Heart left ventricle (tissue), 13 donors: ENCODE results near the gene SIGLEC10.

ENCODE experiments used
- POLR2A ChIP-seq, 2 donors: fragments of 450-650 bp; IDR thresholded peaks; one replicate each; pipeline ENCODE4 v1.6.1; 2017; ENCODE audit warnings: antibody characterized with exemption in 2 of 2, mild to moderate bottlenecking in 2 of 2, moderate library complexity in 2 of 2
- TF ChIP-seq, protein P1 (sequence below), 12 donors: fragments of 200-600 bp; sonication (generic) in 4 of 12; IDR thresholded peaks; one replicate each; pipeline versions ENCODE4 v1.5.0 to v1.8.0; 2018 to 2022; ENCODE audit warnings: antibody characterized with exemption in 12 of 12, mild to moderate bottlenecking in 5 of 12
- donor health status: ischemic (EF 13 %, LVEDD 7.1; RV severe dilation, severe dysfunction).
- donor health status: DM: no; HTN: yes; CAD: no.
- donor health status: DM: no; HTN: no; CAD: no.
- donor health status: ischemic (EF 25% LVEDD 6.9; RV normal size, moderate dysfunction).
- donor health status: ischemic (EF 25% LVEDD 5.7; RV mildly dilated, moderate dysfunction).
- donor health status: ischemic (EF 35%, LVEDD 5.7; RV mildly dilated, moderate dysfunction).
- donor health status: nonischemic (EF 11% LVEDD 7.7; RV severe dilation, severe dysfunction).
- donor health status: DM: yes; HTN: yes; CAD: no.
- donor health status: PGD.
- donor health status: ischemic (EF 29% LVEDD 5.4; RV normal size, mild dysfunction).
- donor health status: nonischemic (EF 23%, LVEDD 6.1; RV moderate dilation, normal function).

DNA sequence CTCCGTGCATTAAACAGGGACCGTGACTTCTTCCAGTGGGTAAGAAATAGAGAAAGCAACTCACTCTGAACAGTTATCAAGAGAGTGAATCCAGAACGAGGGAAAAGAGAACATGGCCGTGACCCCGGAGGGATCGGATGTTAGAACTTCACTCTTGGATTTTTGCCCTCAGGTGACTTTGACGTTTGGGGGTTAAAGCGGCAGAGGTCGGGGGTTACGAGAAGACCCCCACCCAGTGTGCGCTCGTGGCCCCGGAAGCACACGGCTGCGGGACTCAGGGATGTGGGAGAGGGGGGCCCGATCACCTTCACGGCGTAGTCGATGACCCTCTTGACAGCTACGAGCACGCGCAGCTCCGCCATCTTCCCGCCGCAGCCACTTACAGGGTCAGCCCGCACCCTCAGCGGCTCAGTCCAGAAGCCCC is 51.5 kb downstream of the SIGLEC10 start, which contains the start of gene ETFB:
- peak in 1 of 2 donors; percentile 24 for TF ChIP-seq POLR2A (IDR thresholded peaks at IDR 0.05)
- TF ChIP-seq, protein P1, sequence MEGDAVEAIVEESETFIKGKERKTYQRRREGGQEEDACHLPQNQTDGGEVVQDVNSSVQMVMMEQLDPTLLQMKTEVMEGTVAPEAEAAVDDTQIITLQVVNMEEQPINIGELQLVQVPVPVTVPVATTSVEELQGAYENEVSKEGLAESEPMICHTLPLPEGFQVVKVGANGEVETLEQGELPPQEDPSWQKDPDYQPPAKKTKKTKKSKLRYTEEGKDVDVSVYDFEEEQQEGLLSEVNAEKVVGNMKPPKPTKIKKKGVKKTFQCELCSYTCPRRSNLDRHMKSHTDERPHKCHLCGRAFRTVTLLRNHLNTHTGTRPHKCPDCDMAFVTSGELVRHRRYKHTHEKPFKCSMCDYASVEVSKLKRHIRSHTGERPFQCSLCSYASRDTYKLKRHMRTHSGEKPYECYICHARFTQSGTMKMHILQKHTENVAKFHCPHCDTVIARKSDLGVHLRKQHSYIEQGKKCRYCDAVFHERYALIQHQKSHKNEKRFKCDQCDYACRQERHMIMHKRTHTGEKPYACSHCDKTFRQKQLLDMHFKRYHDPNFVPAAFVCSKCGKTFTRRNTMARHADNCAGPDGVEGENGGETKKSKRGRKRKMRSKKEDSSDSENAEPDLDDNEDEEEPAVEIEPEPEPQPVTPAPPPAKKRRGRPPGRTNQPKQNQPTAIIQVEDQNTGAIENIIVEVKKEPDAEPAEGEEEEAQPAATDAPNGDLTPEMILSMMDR (IDR thresholded peaks at IDR 0.05), result no peak
